ENCODE measurements around the gene PRC1. TPM values are rescaled to one million over a fixed set of nuclear protein-coding genes. Genes with fewer than 3 reads are reported as not detected.
A peak's percentile ranks its signal among the peaks of the same experiment; 100 is the strongest.

The PRC1 gene
- total RNA-seq, 3 donors from 2014 or later = 10.9 to 41.0 (median 12.3) TPM

DNA sequence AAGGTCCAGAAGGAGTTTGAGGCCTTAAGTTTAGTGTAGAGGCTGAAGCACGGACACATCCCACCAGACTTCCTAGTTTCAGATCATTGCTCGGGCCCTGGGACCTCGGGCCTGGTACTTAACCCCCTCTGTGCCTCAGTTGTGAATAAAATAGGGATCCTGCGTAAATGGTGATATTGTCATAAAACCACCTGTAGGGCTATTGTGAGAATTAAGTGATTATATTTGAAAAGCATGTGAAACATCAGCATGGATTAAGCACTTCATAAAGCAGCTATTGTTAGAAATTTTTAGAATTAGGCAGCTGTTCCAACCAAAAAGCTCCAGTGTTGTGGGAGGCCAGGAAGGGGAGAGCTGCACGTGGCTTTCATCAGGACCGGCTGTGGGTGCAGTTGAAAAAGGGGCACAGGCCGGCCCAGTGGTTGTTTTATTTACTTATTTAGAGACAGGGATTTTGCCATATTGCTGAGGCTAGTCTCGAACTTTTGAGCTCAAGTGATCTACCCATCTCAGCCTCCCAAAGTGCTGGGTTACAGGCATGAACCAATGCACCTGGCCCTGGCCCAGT, 35.2 kb downstream of the PRC1 start:
- TF ChIP-seq, protein P1, sequence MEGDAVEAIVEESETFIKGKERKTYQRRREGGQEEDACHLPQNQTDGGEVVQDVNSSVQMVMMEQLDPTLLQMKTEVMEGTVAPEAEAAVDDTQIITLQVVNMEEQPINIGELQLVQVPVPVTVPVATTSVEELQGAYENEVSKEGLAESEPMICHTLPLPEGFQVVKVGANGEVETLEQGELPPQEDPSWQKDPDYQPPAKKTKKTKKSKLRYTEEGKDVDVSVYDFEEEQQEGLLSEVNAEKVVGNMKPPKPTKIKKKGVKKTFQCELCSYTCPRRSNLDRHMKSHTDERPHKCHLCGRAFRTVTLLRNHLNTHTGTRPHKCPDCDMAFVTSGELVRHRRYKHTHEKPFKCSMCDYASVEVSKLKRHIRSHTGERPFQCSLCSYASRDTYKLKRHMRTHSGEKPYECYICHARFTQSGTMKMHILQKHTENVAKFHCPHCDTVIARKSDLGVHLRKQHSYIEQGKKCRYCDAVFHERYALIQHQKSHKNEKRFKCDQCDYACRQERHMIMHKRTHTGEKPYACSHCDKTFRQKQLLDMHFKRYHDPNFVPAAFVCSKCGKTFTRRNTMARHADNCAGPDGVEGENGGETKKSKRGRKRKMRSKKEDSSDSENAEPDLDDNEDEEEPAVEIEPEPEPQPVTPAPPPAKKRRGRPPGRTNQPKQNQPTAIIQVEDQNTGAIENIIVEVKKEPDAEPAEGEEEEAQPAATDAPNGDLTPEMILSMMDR (IDR thresholded peaks at IDR 0.05) = no peak
- no peaks in the 10 kb centered on the region for H3K9me3 ChIP-seq
- H3K4me3 ChIP-seq = no peak overlapping the region
- no peaks in the 10 kb centered on the region for H3K36me3 ChIP-seq (ENCODE audit: low read depth)
- intact Hi-C loops (cut with DNase I, micrococcal nuclease) = loop anchor here in 1 of 2 donors (10.0 kb wide), 1 partner anchor 306 kb away; no protein-coding TSS in a partner anchor
- peaks cover 16% of the 10 kb centered on the region for H3K4me1 ChIP-seq (ENCODE audit: low read depth)
- ATAC-seq = no peak
- DNase-seq = no peak

DNA sequence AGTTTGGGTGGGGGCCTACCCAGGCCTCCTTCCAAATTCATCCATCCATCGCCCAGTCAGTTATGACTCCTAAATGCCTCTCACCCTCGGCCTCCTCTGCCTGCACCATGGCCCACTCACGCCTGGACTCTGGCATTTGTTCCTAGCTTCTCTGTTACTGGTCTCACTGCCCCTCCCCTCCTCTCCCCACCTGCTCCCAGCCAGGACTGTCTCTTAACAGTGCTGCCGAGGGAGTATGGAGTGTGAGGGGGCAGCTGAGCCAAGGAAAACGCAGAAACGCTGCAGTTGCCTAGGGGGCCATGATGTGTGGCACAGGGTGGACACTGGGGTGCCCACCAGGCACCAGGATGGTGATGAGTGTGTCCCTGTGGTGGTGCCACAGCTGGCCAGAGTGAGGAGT, 36.5 kb downstream of the PRC1 start:
- H3K9me3 ChIP-seq = no peaks in the 10 kb centered on the region
- H3K4me3 ChIP-seq = no peak overlapping the region
- intact Hi-C loops (cut with DNase I, micrococcal nuclease) = loop anchor here in 1 of 2 donors (10.0 kb wide), 1 partner anchor 307 kb away; no protein-coding TSS in a partner anchor
- H3K4me1 ChIP-seq (ENCODE audit: low read depth) = peaks cover 16% of the 10 kb centered on the region
- ATAC-seq (no peak), DNase-seq (no peak)
- no peaks in the 10 kb centered on the region for H3K36me3 ChIP-seq (ENCODE audit: low read depth)
- TF ChIP-seq, protein P1 (IDR thresholded peaks at IDR 0.05) = no peak

DNA sequence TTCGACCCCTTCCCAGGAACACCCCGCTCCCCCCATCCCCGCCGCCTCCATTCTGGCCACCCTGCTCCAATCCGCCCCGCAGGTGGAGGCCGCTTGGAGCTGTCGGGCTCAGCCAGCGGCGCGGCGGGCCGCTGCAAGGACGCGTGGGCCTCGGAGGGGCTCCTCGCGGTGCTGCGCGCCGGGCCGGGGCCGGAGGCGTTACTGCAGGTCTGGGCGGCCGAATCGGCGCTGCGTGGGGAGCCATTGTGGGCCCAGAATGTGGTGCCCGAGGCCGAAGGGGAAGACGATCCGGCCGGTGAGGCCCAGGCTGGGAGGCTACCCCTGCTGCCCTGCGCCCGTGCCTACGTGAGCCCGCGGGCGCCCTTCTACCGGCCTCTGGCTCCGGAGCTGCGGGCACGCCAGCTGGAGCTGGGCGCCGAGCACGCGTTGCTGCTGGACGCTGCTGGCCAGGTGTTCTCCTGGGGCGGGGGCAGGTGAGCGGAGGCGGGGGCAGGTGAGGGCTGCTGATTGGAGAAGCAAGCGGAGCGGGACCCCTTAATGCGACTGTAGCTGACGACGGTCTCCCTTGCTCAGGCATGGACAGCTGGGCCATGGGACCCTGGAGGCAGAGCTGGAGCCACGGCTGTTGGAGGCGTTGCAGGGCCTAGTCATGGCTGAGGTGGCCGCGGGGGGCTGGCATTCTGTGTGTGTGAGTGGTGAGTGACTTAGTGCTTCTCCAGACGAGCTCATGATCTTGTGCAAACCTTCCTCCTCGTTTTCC, 37.1 kb downstream of the PRC1 start:
- TF ChIP-seq, protein P1 (IDR thresholded peaks at IDR 0.05) = no peak
- Histone ChIP-seq H3K4me1 (ENCODE audit: low read depth) (peaks cover 16% of the 10 kb centered on the region), H3K9me3 (no peaks in the 10 kb centered on the region), H3K36me3 (ENCODE audit: low read depth) (no peaks in the 10 kb centered on the region), H3K4me3 (no peak overlapping the region)
- intact Hi-C loops (cut with DNase I, micrococcal nuclease) = loop anchor here in 1 of 2 donors (10.0 kb wide), 1 partner anchor 308 kb away; no protein-coding TSS in a partner anchor
- ATAC-seq (peak; percentile 21), DNase-seq (no peak)

DNA sequence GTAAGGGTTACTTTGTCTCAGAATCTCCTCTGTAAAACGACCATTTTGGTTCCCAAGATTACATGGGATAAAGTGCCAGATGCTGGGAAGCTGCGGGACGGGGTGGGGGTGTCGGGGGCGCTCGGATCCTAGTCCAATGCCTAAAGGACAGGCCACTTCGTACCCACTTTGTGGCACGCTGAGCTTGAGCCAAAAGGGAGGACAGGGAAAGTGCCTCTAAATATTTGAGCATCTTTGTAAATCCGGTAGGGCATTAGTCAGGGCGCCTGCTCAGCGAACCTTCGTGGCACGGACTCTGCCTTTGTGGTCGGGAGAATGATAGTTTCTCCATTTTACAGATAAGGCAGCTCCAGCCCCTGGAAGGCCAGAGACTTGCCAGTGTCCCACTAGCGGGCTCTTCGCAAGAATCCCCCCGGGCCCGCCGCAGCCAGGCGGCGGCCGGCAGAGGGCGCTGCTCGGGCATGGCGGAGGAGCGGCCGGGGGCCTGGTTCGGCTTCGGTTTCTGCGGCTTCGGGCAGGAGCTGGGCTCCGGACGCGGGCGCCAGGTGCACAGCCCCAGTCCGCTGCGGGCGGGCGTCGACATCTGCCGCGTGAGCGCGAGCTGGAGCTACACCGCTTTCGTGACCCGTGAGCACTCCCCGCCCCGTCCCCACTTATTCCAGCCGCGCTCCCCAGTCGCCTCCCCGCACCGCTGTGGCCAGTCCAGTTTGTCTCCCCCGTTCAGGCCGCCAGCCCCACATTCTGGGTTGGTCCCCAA, 37.9 kb downstream of the PRC1 start:
- Histone ChIP-seq H3K9me3 (no peaks in the 10 kb centered on the region), H3K36me3 (ENCODE audit: low read depth) (no peaks in the 10 kb centered on the region), H3K4me3 (no peak overlapping the region), H3K4me1 (ENCODE audit: low read depth) (peaks cover 16% of the 10 kb centered on the region)
- peak; percentile 80 to 82 (median 81) for DNase-seq
- intact Hi-C loops (cut with DNase I, micrococcal nuclease) = loop anchor here in 1 of 2 donors (10.0 kb wide), 1 partner anchor 308 kb away; no protein-coding TSS in a partner anchor
- ATAC-seq = peak; percentile 62
- TF ChIP-seq, protein P1 (IDR thresholded peaks at IDR 0.05) = peak; percentile 87

DNA sequence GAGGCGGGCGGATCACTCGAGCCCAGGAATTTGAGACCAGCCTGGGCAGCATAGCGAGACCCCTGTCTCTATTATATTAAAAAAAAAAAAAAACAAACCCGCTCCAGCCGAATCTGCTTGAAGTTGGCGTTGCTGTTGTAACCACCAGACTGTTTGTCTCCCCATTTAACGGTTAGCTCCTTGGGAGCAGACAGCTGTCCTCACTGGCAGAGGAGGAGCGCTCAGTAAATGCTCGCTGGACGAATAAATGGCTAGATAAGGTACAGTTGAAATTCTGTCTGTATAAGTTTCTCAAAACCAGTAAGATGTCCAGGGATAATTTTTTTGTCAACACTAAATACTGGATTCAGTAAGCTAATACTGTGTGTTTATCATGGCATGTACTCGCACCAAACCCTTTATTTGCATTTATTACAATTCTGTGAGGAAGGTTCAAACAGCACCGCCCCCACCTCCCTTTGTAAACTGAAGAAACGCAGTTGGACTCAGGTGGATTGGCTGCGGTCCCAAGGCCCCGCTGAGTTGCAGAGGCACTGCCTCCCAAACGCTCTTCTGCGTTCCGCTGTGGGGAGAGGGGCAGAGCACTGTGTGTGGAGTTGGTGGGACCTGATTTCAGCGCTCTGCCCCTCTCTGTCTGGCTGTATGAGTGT, 38.6 kb downstream of the PRC1 start:
- H3K4me1 ChIP-seq (ENCODE audit: low read depth) = peaks cover 16% of the 10 kb centered on the region

More for the DNA sequence above, 38.6 kb downstream of the PRC1 start:
- ATAC-seq (peak; percentile 18), DNase-seq (peak; percentile 57 to 75 (median 57))
- intact Hi-C loops (cut with DNase I, micrococcal nuclease) = loop anchor here in 1 of 2 donors (10.0 kb wide), 1 partner anchor 309 kb away; no protein-coding TSS in a partner anchor
- H3K4me3 ChIP-seq = no peak overlapping the region
- H3K36me3 ChIP-seq (ENCODE audit: low read depth) = no peaks in the 10 kb centered on the region
- TF ChIP-seq, protein P1 (IDR thresholded peaks at IDR 0.05) = no peak
- no peaks in the 10 kb centered on the region for H3K9me3 ChIP-seq
